ENCODE measurements around the gene RPL10A. TPM values are rescaled to one million over a fixed set of nuclear protein-coding genes. Genes with fewer than 3 reads are reported as not detected.

Gene RPL10A
- total RNA-seq, 2 experiments from 2014 or later: 1,581 to 2,643 TPM

DNA sequence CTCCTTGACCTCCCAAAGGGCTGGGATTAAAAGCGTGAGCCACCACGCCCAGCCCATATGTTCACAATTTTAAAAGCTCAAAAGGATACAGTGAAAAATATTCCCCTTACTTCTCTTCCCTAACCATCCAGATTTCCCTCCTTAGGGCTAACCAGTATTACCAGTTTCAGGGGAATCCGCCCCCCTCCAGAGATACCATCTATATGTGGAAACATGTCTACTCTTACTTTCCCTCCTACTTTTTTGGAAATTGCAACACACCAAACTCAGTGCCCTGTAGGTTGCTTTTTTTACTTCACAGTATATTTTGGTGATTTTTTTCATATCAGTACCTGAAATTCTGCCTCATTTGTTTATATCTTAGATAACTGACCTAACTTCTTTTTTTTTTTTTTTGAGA, 6.9 kb upstream of the RPL10A start:
- TF ChIP-seq, protein P1, sequence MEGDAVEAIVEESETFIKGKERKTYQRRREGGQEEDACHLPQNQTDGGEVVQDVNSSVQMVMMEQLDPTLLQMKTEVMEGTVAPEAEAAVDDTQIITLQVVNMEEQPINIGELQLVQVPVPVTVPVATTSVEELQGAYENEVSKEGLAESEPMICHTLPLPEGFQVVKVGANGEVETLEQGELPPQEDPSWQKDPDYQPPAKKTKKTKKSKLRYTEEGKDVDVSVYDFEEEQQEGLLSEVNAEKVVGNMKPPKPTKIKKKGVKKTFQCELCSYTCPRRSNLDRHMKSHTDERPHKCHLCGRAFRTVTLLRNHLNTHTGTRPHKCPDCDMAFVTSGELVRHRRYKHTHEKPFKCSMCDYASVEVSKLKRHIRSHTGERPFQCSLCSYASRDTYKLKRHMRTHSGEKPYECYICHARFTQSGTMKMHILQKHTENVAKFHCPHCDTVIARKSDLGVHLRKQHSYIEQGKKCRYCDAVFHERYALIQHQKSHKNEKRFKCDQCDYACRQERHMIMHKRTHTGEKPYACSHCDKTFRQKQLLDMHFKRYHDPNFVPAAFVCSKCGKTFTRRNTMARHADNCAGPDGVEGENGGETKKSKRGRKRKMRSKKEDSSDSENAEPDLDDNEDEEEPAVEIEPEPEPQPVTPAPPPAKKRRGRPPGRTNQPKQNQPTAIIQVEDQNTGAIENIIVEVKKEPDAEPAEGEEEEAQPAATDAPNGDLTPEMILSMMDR (conservative IDR thresholded peaks at IDR 0.05; ENCODE audit: low read length): no peak
- TF ChIP-seq EZH2phosphoT487 (IDR thresholded peaks at IDR 0.05; ENCODE audit: borderline replicate concordance, low read depth, low read length): no peak
- Histone ChIP-seq H3K36me3 (ENCODE audit: insufficient read depth, low read length) (peaks cover 83% of the 10 kb centered on the region), H3K9me2 (ENCODE audit: insufficient read depth, low read length) (no peaks in the 10 kb centered on the region), H4K20me1 (ENCODE audit: insufficient read depth, low read length) (no peaks in the 10 kb centered on the region), H3K4me2 (ENCODE audit: low read length) (no peak overlapping the region), H3K27ac (ENCODE audit: low read depth, low read length, poor library complexity, severe bottlenecking) (no peak overlapping the region), H3K4me1 (ENCODE audit: insufficient read depth, low read length, poor library complexity, severe bottlenecking) (peaks cover 7% of the 10 kb centered on the region), H3K79me2 (ENCODE audit: insufficient read depth, low read depth, low read length) (no peaks in the 10 kb centered on the region), H3K4me3 (ENCODE audit: low read depth, low read length, poor library complexity, severe bottlenecking) (no peak overlapping the region), H3K9me3 (ENCODE audit: low read length) (no peaks in the 10 kb centered on the region), H2AFZ (ENCODE audit: low read length) (no peak overlapping the region)
- POLR2A ChIA-PET: interaction anchor here (0.5 kb wide), 1 partner anchor 96 kb away, joined by 6 read pairs; no protein-coding TSS in a partner anchor
- BruUV-seq (replicated peaks): no TSS peak
- CTCF ChIA-PET (ENCODE audit: unreplicated experiment): no interaction called here
- intact Hi-C loops (cut with micrococcal nuclease; ENCODE audit: unreplicated experiment): no loop called here
- DNase-seq (ENCODE audit: low spot score): no peak

DNA sequence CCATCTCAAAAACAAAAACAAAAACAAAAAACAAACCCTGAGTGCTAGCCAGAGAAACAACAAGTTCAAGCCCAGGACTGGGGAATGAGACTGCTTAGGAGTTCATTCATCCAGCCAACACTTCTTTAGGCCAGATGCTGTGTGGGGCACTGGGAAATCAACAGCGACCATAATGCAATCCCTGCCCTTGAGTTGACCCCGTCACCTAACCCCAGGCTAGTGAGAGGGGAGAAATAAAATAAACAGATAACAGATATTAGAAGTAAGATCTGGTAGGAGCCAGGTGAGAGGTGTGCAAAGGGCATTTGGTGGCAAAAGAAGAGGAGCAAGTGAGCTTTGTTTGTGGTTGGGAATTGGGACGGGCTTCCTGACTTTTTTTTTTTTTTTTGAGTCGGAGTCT, 4.9 kb upstream of the RPL10A start:
- Histone ChIP-seq H2AFZ (ENCODE audit: low read length) (no peak overlapping the region), H3K4me1 (ENCODE audit: insufficient read depth, low read length, poor library complexity, severe bottlenecking) (peaks cover 8% of the 10 kb centered on the region), H3K36me3 (ENCODE audit: insufficient read depth, low read length) (peaks cover 82% of the 10 kb centered on the region), H3K27ac (ENCODE audit: low read depth, low read length, poor library complexity, severe bottlenecking) (no peak overlapping the region), H3K9me2 (ENCODE audit: insufficient read depth, low read length) (no peaks in the 10 kb centered on the region), H3K9me3 (ENCODE audit: low read length) (no peaks in the 10 kb centered on the region), H4K20me1 (ENCODE audit: insufficient read depth, low read length) (no peaks in the 10 kb centered on the region), H3K4me3 (ENCODE audit: low read depth, low read length, poor library complexity, severe bottlenecking) (no peak overlapping the region), H3K4me2 (ENCODE audit: low read length) (no peak overlapping the region), H3K79me2 (ENCODE audit: insufficient read depth, low read depth, low read length) (peaks cover 1% of the 10 kb centered on the region)
- ChIA-PET POLR2A (interaction anchor here (0.5 to 0.8 kb wide), 2 partner anchors 12 to 155 kb away, joined by 3 read pairs; no protein-coding TSS in a partner anchor), CTCF (ENCODE audit: unreplicated experiment) (interaction anchor here (0.6 kb wide), 1 partner anchor 658 kb away, joined by 4 read pairs; no protein-coding TSS in a partner anchor)
- BruUV-seq (replicated peaks): no TSS peak
- no peak for DNase-seq (ENCODE audit: low spot score)
- intact Hi-C loops (cut with micrococcal nuclease; ENCODE audit: unreplicated experiment): no loop called here
- TF ChIP-seq, protein P1 (conservative IDR thresholded peaks at IDR 0.05; ENCODE audit: low read length): no peak
- no peak for TF ChIP-seq EZH2phosphoT487 (IDR thresholded peaks at IDR 0.05; ENCODE audit: borderline replicate concordance, low read depth, low read length)

DNA sequence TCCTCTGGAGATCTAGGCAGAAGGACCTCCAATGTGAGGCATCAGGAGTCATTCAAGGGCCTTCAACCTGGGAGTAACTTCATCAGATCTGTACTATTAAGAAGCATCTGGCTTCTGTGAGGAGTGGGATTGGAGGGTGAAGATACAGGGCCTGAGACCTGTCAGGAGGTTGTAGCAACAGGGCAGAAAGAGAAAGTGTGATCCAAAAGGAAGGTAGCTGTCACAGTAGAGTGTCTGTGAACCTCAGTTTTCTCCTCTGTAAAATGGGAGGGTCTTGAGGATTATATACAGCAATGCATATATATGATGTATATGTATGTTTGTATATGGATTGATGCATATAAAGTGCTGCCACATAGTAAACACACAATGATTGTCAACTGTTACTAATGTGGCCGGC, 2.6 kb upstream of the RPL10A start:
- peaks cover 14% of the 10 kb centered on the region for H4K20me1 ChIP-seq (ENCODE audit: insufficient read depth, low read length)
- intact Hi-C loops (cut with micrococcal nuclease; ENCODE audit: unreplicated experiment): no loop called here
- DNase-seq (ENCODE audit: low spot score): no peak
- POLR2A ChIA-PET: no interaction called here
- peaks cover 17% of the 10 kb centered on the region for H3K4me1 ChIP-seq (ENCODE audit: insufficient read depth, low read length, poor library complexity, severe bottlenecking)
- H3K9me2 ChIP-seq (ENCODE audit: insufficient read depth, low read length): no peaks in the 10 kb centered on the region
- no peak overlapping the region for H3K27ac ChIP-seq (ENCODE audit: low read depth, low read length, poor library complexity, severe bottlenecking)
- H2AFZ ChIP-seq (ENCODE audit: low read length): no peak overlapping the region
- H3K79me2 ChIP-seq (ENCODE audit: insufficient read depth, low read depth, low read length): peaks cover 25% of the 10 kb centered on the region
- BruUV-seq (replicated peaks): no TSS peak
- H3K4me2 ChIP-seq (ENCODE audit: low read length): no peak overlapping the region
- H3K4me3 ChIP-seq (ENCODE audit: low read depth, low read length, poor library complexity, severe bottlenecking): no peak overlapping the region
- CTCF ChIA-PET (ENCODE audit: unreplicated experiment): no interaction called here
- TF ChIP-seq EZH2phosphoT487 (IDR thresholded peaks at IDR 0.05; ENCODE audit: borderline replicate concordance, low read depth, low read length): no peak
- TF ChIP-seq, protein P1 (conservative IDR thresholded peaks at IDR 0.05; ENCODE audit: low read length): no peak
- H3K36me3 ChIP-seq (ENCODE audit: insufficient read depth, low read length): peaks cover 83% of the 10 kb centered on the region
- no peaks in the 10 kb centered on the region for H3K9me3 ChIP-seq (ENCODE audit: low read length)
